Activated T-cell treated with anti-CD3 and anti-CD28 coated beads, Interleukin-2, amount 50 U/mL, for 24 hours (primary cell): ENCODE results near the gene CIITA.

Experiments
- DNase-seq: peaks from one replicate; pipeline ENCODE4 v3.0.0-alpha.2; 2020
- H3K27ac Mint-ChIP-seq: 2 replicates; pipeline ENCODE4 v1.8.0; 2020; ENCODE audit warnings: mild to moderate bottlenecking, mixed read lengths
- H3K27me3 Mint-ChIP-seq: 2 replicates; pipeline ENCODE4 v1.8.0; 2020; ENCODE audit warnings: mixed read lengths
- H3K36me3 Mint-ChIP-seq: 2 replicates; pipeline ENCODE4 v1.8.0; 2020; ENCODE audit warnings: low read depth, mixed read lengths
- H3K4me1 Mint-ChIP-seq: 2 replicates; pipeline ENCODE4 v1.8.0; 2020; ENCODE audit warnings: low read depth, mixed read lengths
- H3K4me3 Mint-ChIP-seq: 2 replicates; pipeline ENCODE4 v1.8.0; 2020; ENCODE audit warnings: mild to moderate bottlenecking, moderate library complexity, mixed read lengths
- H3K9me3 Mint-ChIP-seq: 2 replicates; pipeline ENCODE4 v1.8.0; 2020; ENCODE audit warnings: mixed read lengths

The CIITA gene

DNA sequence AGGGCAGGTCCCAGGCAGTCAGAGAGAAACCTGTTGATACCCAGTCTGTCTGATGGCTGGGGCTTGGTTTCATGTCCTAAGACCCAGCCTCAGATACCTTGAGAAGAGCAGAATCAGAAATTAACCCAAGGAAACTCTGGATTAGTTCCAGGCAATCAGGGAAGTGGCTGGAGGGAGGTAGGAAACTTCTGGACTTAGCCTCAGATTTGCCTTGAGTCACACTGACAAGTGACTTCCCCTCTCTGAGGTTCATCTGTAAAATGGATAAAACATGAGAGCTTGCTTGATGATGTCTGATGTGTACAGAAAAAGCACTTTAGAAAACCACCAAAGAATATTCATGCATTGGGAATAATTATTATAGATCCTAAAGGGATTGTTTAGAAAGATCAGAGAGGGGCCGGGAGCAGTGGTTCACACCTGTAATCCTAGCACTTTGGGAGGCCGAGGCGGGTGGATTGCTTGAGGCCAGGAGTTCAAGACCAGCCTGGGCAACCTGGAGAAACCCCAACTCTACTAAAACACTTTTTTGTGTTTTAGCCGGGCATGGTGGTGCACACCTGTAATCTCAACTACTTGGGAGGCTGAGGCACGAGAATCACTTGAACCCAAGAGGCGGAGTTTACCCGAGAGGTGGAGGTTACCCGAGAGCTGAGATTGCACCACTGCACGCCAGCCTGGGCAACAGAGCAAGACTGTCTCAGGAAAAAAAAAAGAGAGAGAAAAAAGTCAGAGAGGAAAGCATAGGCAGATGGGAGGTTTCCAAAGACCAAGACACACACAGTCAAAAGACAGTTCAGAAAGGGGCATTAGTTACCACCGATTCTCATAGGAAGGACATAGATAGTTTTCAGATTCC lies 3.8 kb downstream of the CIITA start:
- Mint-ChIP-seq H3K36me3 (no peaks in the 10 kb centered on the region), H3K27ac (no peak overlapping the region), H3K9me3 (no peaks in the 10 kb centered on the region), H3K4me1 (peaks cover 55% of the 10 kb centered on the region), H3K27me3 (peaks cover 74% of the 10 kb centered on the region), H3K4me3 (no peak overlapping the region)
- no peak for DNase-seq

DNA sequence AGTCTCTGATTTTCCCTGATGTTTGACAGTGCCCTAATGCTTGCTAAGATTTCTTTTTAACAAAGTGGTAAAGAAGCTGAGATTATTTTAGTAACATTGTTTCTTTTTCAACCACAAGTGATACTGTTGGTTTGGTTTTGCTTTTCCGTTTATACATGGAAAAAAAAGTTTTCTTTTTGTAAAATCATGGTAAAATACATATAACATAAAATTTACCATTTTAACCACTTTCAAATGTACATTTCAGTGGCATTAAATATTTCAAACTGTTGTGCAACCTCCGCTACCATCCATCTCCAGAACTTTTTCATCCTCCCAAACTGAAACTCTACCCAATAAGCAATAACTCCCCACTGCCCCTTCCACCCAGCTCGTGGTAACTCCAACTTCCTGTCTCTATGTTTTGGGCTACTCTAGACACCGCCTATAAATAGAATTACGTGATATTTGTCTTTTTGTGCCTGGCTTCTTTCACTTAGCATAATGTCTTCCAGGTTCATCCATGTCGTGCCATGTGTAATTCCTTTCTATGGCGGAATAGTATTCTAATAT lies 4.6 kb downstream of the CIITA start:
- Mint-ChIP-seq H3K4me1 (peaks cover 49% of the 10 kb centered on the region), H3K27ac (peak overlapping the region; percentile 45), H3K4me3 (no peak overlapping the region), H3K27me3 (peaks cover 68% of the 10 kb centered on the region), H3K9me3 (no peaks in the 10 kb centered on the region), H3K36me3 (no peaks in the 10 kb centered on the region)
- no peak for DNase-seq

DNA sequence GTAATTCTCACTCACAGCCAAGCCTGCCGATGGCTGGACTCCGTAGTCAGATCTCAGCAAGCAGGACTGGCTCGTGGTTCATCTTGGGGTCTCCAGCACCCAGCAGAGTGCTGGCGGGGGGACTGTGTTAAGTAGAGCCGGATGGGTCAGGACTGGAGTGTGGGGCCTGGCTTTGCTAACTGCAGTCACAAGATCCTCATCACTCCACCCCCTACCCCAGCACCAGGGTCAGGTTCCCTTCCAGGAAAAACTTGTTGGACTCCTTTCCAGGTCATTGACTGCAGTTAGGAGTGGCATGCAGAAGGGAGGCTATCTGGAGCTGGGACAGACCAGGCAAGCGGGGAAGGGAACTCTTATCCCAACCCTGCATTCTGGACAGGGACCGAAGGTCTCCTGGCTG lies 6.0 kb downstream of the CIITA start:
- Mint-ChIP-seq H3K36me3 (no peaks in the 10 kb centered on the region), H3K27me3 (peaks cover 64% of the 10 kb centered on the region), H3K27ac (no peak overlapping the region), H3K4me1 (peaks cover 38% of the 10 kb centered on the region), H3K4me3 (no peak overlapping the region), H3K9me3 (no peaks in the 10 kb centered on the region)
- DNase-seq: no peak

DNA sequence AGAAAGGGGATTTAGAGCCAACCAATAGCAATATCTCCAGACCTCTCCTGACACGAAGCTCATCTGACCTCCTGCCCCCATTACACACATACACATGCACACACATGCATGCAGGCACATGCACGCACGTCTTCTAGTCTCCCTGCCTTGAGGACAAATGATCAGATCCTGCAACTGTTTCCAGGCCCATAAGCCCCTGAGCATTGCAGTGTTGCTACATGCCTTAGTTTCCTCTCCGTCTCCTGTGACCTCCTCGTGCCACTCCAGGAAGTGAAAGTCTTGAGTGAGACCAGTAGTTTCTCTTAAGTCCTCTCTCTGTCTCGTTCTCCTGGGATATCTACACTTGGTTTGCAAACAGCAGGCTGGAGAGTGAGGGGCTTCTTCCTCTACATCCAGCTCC lies 8.2 kb downstream of the CIITA start:
- H3K4me3 Mint-ChIP-seq: no peak overlapping the region

DNA sequence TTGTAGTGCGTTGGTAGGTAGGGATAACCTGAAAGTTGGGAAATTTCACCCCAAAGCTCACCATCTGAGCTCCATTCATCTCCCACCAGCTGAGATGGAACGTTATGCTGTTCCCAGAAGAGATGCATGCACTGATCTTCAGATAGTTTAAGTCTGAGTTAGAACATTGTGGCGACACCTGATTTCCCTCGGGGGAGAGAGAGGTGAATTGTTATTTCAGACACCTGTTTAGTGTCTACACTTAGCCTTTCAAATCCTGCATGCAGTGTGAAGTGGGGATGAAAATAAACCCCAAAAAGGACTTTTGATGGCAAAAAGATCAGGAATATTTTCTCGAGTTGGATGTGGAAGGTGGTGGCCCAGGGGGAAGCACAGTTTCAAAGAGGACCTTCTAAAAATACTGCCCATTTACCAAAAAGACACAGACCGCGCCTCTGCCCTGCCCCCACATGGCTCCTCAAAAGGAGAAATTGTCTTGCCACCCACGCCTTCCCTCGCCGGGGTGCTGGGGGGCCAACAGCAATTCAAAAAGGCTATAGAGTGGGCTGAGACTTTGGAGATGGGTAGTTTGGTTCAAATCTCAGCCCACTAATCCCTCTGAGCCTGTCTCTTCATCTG lies 11.4 kb downstream of the CIITA start:
- H3K27ac Mint-ChIP-seq: no peak overlapping the region
- H3K4me1 Mint-ChIP-seq: peaks cover 6% of the 10 kb centered on the region
- H3K36me3 Mint-ChIP-seq: no peaks in the 10 kb centered on the region
- H3K9me3 Mint-ChIP-seq: no peaks in the 10 kb centered on the region
- no peak for DNase-seq
- peaks cover 64% of the 10 kb centered on the region for H3K27me3 Mint-ChIP-seq
- no peak overlapping the region for H3K4me3 Mint-ChIP-seq

More for the DNA sequence above, 8.2 kb downstream of the CIITA start:
- Mint-ChIP-seq H3K9me3 (no peaks in the 10 kb centered on the region), H3K27me3 (peaks cover 62% of the 10 kb centered on the region), H3K4me1 (peaks cover 21% of the 10 kb centered on the region), H3K36me3 (no peaks in the 10 kb centered on the region), H3K27ac (no peak overlapping the region)
- no peak for DNase-seq

DNA sequence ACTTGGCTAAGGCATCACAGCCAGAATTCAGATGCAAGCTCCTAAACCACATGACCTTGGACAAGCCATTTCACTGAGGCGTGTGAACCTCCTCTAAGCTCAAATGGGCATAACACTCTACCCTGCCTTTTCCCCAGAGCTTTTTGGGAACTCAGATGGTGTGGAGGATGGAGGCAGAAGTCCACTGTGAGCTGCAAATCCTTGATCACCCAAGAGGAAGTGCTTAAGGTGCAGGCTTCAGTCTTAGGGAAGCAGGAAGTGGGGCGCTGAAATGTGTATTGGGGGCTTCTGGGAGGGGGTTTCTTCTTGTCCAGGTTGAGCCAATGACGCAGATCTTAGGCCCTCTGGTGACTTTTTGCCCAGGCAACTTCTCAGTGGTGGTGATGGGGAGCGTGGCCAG lies 12.9 kb downstream of the CIITA start:
- no peaks in the 10 kb centered on the region for H3K36me3 Mint-ChIP-seq
- no peak overlapping the region for H3K4me3 Mint-ChIP-seq
- DNase-seq: no peak
- H3K4me1 Mint-ChIP-seq: peaks cover 6% of the 10 kb centered on the region
- no peak overlapping the region for H3K27ac Mint-ChIP-seq
- peaks cover 57% of the 10 kb centered on the region for H3K27me3 Mint-ChIP-seq
- H3K9me3 Mint-ChIP-seq: no peaks in the 10 kb centered on the region

DNA sequence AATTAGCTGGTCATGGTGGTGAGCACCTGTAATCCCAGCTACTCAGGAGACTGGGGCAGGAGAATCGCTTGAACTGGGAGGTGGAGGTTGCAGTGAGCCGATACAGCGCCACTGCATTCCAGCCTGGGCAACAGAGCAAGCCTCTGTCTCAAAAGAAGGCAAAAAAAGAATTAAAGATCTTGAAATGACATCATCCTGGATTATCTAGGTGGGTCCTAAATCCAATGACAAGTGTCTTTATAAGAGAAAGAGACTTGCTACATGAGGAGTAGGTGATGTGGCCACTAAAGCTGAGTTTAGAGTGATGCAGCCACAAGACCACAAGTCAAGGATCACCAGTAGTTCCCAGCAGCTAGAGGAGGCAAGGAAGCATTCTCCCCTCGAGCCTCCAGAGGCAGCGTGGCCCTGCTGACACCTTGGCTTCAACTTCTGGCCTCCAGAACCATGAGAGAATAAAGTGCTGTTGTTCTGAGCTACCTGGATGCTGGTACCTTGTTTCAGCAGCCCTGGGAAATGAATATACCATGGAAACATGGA lies 15.8 kb downstream of the CIITA start:
- Mint-ChIP-seq H3K4me1 (peaks cover 2% of the 10 kb centered on the region), H3K9me3 (no peaks in the 10 kb centered on the region), H3K36me3 (no peaks in the 10 kb centered on the region), H3K27ac (no peak overlapping the region), H3K4me3 (no peak overlapping the region), H3K27me3 (peaks cover 43% of the 10 kb centered on the region)
- DNase-seq: no peak

DNA sequence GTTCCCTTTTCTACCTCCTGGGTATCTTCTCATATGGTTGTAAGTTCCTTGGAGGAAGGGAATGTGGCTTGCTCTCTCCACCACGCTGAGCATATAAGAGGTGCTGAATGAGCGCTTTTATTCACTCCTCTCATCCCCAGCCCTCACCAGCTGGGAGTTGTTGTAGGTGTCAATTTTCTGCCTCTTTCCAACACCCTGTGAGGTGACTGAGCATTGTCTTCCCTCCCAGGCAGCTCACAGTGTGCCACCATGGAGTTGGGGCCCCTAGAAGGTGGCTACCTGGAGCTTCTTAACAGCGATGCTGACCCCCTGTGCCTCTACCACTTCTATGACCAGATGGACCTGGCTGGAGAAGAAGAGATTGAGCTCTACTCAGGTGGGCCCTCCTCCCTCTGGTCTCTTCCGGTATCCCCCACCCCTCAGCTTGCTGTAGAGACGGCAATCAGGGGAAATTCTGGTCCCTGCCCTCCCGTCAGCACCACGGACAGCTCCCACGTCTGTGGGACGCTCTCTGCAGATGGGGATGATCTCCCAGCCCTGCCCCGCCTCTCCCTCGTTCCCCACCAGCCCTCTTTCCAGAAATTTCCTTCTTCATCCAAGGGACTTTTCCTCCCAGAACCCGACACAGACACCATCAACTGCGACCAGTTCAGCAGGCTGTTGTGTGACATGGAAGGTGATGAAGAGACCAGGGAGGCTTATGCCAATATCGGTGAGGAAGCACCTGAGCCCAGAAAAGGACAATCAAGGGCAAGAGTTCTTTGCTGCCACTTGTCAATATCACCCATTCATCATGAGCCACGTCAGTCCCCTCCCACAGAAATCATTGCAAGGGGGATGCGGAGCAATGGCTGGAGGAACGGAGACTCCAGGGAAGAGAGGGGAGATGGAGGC lies 18.3 kb downstream of the CIITA start:
- H3K36me3 Mint-ChIP-seq: no peaks in the 10 kb centered on the region
- H3K4me3 Mint-ChIP-seq: no peak overlapping the region
- DNase-seq: peak; percentile 43
- no peak overlapping the region for H3K27ac Mint-ChIP-seq
- no peaks in the 10 kb centered on the region for H3K4me1 Mint-ChIP-seq
- no peaks in the 10 kb centered on the region for H3K9me3 Mint-ChIP-seq
- peaks cover 23% of the 10 kb centered on the region for H3K27me3 Mint-ChIP-seq

DNA sequence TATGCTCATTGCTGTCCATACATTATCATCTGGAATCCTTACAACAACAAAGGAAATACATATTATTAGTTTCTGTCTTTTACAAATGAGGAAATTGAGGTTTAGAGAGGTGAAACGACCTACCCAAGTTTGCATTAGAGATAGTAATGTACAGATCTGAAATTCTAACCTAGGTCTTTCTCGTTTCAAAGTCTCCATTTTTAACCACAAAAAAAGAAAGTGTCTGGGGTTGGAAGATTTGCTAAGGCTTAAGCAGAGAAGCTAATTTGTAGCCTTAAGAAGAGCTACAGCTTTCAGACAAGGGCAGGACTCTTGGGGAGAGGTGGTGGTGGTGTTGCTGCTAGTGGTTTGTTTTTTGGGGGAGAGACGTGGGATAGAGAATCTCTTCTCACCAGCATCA lies 19.2 kb downstream of the CIITA start:
- Mint-ChIP-seq H3K9me3 (no peaks in the 10 kb centered on the region), H3K36me3 (no peaks in the 10 kb centered on the region), H3K27ac (no peak overlapping the region), H3K4me3 (no peak overlapping the region), H3K27me3 (peaks cover 14% of the 10 kb centered on the region), H3K4me1 (no peaks in the 10 kb centered on the region)
- DNase-seq: no peak

DNA sequence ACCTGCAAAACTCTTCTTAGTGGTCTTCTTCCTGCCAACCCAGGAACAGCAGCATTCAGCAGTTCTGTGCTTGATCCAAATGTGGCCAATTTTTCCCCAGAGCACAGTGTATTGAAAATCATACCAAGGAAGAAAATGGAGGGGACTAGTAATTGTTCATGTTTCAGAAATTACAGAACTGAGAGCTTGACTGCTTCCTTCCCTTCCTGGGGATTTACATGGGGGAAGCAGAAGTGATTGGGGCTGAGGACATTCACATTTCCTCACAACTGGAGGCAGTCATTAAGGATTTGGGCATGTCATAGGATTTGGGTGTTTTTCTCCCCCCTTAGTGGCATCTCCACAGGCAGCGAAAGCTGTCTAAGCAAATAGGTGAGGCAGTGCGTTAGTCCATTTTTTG lies 19.7 kb downstream of the CIITA start:
- H3K4me1 Mint-ChIP-seq: no peaks in the 10 kb centered on the region
- no peak for DNase-seq
- H3K4me3 Mint-ChIP-seq: no peak overlapping the region
- H3K9me3 Mint-ChIP-seq: no peaks in the 10 kb centered on the region
- H3K27me3 Mint-ChIP-seq: peaks cover 10% of the 10 kb centered on the region
- no peaks in the 10 kb centered on the region for H3K36me3 Mint-ChIP-seq
- no peak overlapping the region for H3K27ac Mint-ChIP-seq

DNA sequence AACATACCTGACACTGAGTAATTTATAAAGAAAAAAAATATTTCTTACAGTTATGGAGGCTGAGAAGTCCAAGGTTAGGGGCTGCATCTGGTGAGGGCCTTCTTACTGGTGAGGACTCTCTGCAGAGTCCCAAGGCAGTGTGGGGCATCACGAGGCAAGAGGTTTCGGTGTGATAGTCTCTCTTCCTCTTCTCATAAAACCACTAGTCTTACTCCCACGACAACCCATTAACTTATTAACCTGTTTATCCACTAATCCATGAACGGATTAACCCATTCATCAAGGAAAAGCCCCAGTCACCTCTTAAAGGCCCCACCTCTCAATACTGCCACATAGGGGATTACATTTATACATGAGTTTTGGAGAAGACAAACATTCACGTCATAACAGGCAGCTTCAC lies 20.1 kb downstream of the CIITA start:
- no peak overlapping the region for H3K27ac Mint-ChIP-seq
- H3K9me3 Mint-ChIP-seq: no peaks in the 10 kb centered on the region
- peaks cover 7% of the 10 kb centered on the region for H3K27me3 Mint-ChIP-seq
- no peaks in the 10 kb centered on the region for H3K4me1 Mint-ChIP-seq
- DNase-seq: no peak
- H3K36me3 Mint-ChIP-seq: no peaks in the 10 kb centered on the region
- H3K4me3 Mint-ChIP-seq: no peak overlapping the region

DNA sequence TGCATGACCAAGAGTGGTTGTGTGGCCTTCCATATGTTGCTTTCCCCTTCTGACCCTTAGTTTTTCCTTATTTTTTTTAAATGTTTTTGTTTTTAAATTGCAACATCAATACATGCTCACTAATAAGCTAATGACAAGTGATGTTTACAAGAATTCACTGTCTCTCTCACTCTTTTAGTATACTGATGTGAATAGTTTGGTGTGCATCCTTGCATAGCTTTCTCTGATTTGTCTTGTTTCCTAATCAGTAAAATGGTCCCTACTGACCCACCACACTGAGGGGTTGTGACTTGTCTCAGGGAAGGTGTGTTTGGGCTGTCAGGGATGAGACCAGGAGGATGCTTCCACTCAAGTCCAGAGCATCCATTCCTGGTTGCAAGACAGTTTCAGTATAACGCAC lies 26.0 kb downstream of the CIITA start:
- Mint-ChIP-seq H3K27me3 (no peaks in the 10 kb centered on the region), H3K9me3 (peaks cover 8% of the 10 kb centered on the region), H3K4me3 (no peak overlapping the region), H3K27ac (no peak overlapping the region), H3K4me1 (no peaks in the 10 kb centered on the region), H3K36me3 (no peaks in the 10 kb centered on the region)
- DNase-seq: no peak

DNA sequence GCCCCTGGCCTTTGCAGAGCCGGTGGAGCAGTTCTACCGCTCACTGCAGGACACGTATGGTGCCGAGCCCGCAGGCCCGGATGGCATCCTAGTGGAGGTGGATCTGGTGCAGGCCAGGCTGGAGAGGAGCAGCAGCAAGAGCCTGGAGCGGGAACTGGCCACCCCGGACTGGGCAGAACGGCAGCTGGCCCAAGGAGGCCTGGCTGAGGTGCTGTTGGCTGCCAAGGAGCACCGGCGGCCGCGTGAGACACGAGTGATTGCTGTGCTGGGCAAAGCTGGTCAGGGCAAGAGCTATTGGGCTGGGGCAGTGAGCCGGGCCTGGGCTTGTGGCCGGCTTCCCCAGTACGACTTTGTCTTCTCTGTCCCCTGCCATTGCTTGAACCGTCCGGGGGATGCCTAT lies 29.5 kb downstream of the CIITA start:
- H3K9me3 Mint-ChIP-seq: peaks cover 8% of the 10 kb centered on the region
- H3K36me3 Mint-ChIP-seq: no peaks in the 10 kb centered on the region
- H3K27ac Mint-ChIP-seq: no peak overlapping the region
- no peak for DNase-seq
- H3K27me3 Mint-ChIP-seq: no peaks in the 10 kb centered on the region
- no peaks in the 10 kb centered on the region for H3K4me1 Mint-ChIP-seq
- H3K4me3 Mint-ChIP-seq: no peak overlapping the region
